AG04450 (cell line): ENCODE data around the gene ALKBH5. TPM values are rescaled to one million over a fixed set of nuclear protein-coding genes. Genes with fewer than 3 reads are reported as not detected.

Experiments used
- CTCF ChIA-PET: fragments of 300-600, 350-600 bp; formaldehyde crosslinking; extraction: SDS; loops from one replicate; lab custom pipeline; 2022; ENCODE audit warnings: antibody characterized with exemption, inconsistent platforms; lab: Charles Lee
- POLR2A ChIA-PET: fragments of 350-600 bp; formaldehyde crosslinking; extraction: SDS; loops from one replicate; lab custom pipeline; 2021; ENCODE audit warnings: antibody characterized with exemption, inconsistent platforms; lab: Yijun Ruan, JAX
- DNase-seq: peaks from one replicate; pipeline ENCODE4 v3.0.0-alpha.2; 2011; ENCODE audit warnings: low read depth, low spot score
- H3K27ac ChIP-seq: one replicate; pipeline ENCODE4 v1.5.1; 2012; ENCODE audit warnings: low read depth, low read length, control low read depth
- H3K27me3 ChIP-seq: one replicate; pipeline ENCODE4 v1.6.0; 2012; ENCODE audit warnings: low read length; ENCODE audit not compliant: control insufficient read depth, insufficient read depth
- H3K4me3 ChIP-seq: 2 replicates; pipeline ENCODE4 v1.5.1; 2011; ENCODE audit warnings: mild to moderate bottlenecking, low read depth, low read length, control low read depth
- H3K9me3 ChIP-seq: 2 replicates; pipeline ENCODE4 v1.5.1; 2012; ENCODE audit warnings: low read length; ENCODE audit not compliant: control insufficient read depth, insufficient read depth
- polyA plus RNA-seq: library from polyadenylated mRNA; depleted of rRNA; stranded (reverse); fragments of >200 nt; gene quantifications from 2 replicates; pipeline ENCODE4 v1.2.3, GENCODE V29; 2011
- TF ChIP-seq, protein P1 (sequence below): IDR thresholded peaks from 2 replicates; pipeline ENCODE4 v1.5.1; 2011; ENCODE audit warnings: low read depth, low read length, control low read depth, inconsistent platforms

ALKBH5 gene
- polyA plus RNA-seq, 1 experiment: 59.9 TPM

DNA sequence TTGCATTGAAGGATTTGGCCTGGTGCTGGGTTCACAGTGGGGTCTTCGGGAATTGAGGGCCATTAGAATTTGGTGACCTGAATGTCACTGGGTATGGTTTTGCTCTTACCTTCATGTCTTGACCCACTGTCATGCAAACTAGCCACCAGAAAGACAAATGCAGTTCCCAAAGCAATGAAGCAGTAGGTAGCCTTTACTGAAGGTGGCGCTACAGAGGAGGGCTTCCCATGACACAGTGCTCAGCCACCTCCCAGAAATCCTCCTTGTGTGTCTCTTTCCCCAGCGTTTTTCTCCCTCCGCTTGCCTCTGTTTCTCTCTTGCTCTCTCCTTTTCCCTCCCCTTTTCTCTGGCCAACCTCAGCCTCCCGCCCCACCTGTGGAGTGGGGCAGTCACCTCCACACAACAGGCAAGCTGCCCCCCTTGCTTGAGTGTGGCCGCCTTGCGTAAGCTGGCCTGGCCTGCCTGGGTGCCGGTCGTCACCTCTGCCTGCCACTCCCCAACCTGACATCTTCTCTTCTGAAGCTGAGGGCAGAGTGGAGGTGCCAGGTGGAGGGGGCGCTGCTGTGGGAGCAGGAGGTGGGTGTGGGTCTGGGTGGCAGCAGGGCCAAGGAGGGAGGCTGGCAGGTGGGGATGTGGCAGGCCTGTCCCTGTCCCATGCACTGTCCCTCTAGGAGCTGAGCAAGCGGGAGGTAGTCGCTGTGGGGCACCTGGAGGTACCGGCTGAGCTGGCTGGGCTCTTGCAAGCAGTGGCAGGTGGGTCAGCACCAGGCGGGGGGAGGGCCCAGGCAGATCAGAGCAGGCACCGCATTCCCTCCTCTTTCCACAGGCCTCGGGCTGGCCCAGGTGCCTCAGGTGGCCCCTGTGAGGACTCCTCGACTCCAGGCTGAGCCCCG lies 40.3 kb upstream of the ALKBH5 start:
- ChIA-PET CTCF (interaction anchor here (1.0 kb wide), 1 partner anchor 13 kb away, joined by 3 read pairs; no protein-coding TSS in a partner anchor), POLR2A (no interaction called here)
- TF ChIP-seq, protein P1, sequence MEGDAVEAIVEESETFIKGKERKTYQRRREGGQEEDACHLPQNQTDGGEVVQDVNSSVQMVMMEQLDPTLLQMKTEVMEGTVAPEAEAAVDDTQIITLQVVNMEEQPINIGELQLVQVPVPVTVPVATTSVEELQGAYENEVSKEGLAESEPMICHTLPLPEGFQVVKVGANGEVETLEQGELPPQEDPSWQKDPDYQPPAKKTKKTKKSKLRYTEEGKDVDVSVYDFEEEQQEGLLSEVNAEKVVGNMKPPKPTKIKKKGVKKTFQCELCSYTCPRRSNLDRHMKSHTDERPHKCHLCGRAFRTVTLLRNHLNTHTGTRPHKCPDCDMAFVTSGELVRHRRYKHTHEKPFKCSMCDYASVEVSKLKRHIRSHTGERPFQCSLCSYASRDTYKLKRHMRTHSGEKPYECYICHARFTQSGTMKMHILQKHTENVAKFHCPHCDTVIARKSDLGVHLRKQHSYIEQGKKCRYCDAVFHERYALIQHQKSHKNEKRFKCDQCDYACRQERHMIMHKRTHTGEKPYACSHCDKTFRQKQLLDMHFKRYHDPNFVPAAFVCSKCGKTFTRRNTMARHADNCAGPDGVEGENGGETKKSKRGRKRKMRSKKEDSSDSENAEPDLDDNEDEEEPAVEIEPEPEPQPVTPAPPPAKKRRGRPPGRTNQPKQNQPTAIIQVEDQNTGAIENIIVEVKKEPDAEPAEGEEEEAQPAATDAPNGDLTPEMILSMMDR: peak; percentile 31; the same call in 1 of the 2 replicates
- Histone ChIP-seq H3K27ac (no peak overlapping the region), H3K9me3 (no peaks in the 10 kb centered on the region), H3K4me3 (no peak overlapping the region), H3K27me3 (peaks cover 2% of the 10 kb centered on the region)
- no peak for DNase-seq

DNA sequence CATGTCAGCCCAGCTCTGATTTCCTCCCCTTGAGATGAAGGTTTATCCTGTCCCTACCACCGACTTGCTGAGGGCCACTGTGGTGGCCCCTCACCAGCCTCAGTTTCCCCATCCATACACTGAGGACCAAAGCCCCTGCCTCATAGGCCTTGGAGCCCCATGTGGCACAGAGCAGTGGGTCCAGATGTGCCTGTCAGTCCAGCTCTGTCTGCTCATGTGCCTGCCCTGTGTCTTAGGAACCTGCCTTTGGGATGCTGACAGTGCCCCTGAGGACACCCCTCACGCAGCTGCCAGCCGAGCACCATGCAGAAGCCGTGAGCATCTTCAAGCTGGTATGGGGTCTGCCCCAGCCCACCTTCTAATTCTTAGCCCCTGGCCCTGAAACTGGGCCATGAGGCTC lies 39.4 kb upstream of the ALKBH5 start:
- H3K27ac ChIP-seq: no peak overlapping the region
- CTCF ChIA-PET: no interaction called here
- peaks cover 2% of the 10 kb centered on the region for H3K27me3 ChIP-seq
- H3K4me3 ChIP-seq: no peak overlapping the region
- no peaks in the 10 kb centered on the region for H3K9me3 ChIP-seq
- POLR2A ChIA-PET: interaction anchor here (0.7 kb wide), 1 partner anchor 18 kb away, joined by 3 read pairs; no protein-coding TSS in a partner anchor
- TF ChIP-seq, protein P1: no peak
- DNase-seq: no peak

DNA sequence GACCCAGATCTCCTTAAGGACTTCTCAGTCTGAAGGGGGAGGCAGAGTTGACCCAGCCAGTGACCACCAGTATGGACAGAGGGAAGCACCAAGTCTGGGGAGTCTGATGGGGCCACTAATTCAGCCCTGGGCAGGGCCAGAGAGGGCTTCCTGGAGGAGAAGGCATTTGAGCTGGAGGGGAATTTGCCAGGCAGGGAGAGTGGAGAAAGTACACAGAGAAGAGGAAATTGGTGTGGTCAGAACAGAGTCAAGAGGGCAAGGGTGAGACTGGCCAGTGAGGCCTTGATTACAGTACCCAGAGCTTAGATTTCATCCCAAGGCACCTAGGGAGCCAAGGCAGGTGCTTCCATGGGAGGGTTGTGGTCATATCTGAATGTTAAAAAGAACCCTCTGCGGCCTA lies 38.8 kb upstream of the ALKBH5 start:
- DNase-seq: no peak
- no peak overlapping the region for H3K4me3 ChIP-seq
- no peak overlapping the region for H3K27ac ChIP-seq
- TF ChIP-seq, protein P1: no peak
- ChIA-PET CTCF (no interaction called here), POLR2A (interaction anchor here (0.7 kb wide), 1 partner anchor 18 kb away, joined by 3 read pairs; no protein-coding TSS in a partner anchor)
- peaks cover 2% of the 10 kb centered on the region for H3K27me3 ChIP-seq
- no peaks in the 10 kb centered on the region for H3K9me3 ChIP-seq

DNA sequence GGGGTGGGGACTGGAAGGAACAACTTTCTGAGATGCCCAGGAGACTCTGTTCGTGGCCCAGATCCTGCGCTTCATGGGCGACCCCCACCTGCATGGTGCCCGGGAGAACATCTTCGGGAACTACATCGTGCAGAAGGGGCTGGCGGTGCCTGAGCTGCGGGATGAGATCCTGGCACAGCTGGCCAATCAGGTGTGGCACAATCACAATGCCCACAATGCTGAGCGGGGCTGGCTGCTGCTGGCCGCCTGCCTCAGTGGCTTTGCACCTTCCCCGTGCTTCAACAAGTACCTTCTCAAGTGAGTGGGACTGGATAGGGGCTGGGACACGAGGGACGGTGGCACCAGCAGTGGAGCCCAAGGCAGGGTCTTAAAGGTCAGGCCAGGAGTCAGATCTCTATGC lies 37.8 kb upstream of the ALKBH5 start:
- ChIA-PET POLR2A (no interaction called here), CTCF (no interaction called here)
- Histone ChIP-seq H3K9me3 (no peaks in the 10 kb centered on the region), H3K27ac (no peak overlapping the region), H3K27me3 (peaks cover 4% of the 10 kb centered on the region), H3K4me3 (no peak overlapping the region)
- TF ChIP-seq, protein P1: no peak
- no peak for DNase-seq

DNA sequence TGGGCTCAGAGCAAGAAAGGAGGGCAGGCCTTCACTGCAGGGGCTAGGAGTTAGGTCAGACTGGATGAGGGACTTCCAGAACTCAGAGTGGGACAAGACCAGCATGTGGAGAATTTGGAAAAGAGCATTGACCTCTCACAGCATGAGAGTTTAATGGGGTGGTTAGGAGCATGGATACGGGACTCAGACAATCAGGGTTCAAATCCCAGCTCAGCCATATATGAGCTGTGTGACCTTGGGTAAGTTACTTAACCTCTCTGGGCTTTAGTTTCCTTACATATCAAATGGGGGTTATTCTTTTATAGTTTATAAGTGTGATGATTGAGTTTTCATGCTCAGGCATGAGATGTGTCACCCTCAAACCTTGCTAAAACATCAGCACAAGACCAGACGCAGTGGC lies 37.4 kb upstream of the ALKBH5 start:
- Histone ChIP-seq H3K4me3 (no peak overlapping the region), H3K9me3 (no peaks in the 10 kb centered on the region), H3K27ac (no peak overlapping the region), H3K27me3 (peaks cover 4% of the 10 kb centered on the region)
- no peak for DNase-seq
- POLR2A ChIA-PET: no interaction called here
- CTCF ChIA-PET: no interaction called here
- TF ChIP-seq, protein P1: no peak
